ENCODE data around the gene CDH9.

CDH9 gene

GRCh38 chr5:27021471-27021870 lies 16.9 kb downstream of the CDH9 start:
- TF ChIP-seq TAF1 (IDR thresholded peaks at IDR 0.05; ENCODE audit: borderline replicate concordance, insufficient read depth, low read length) (no peak), POLR2AphosphoS5 (IDR thresholded peaks at IDR 0.05; ENCODE audit: low read depth, low read length) (no peak), SIN3A (IDR thresholded peaks at IDR 0.05; ENCODE audit: borderline replicate concordance, insufficient read depth, low read length) (no peak), REST (IDR thresholded peaks at IDR 0.05; ENCODE audit: insufficient read depth in 1 of 2, low read depth in 2 of 2, low read length in 2 of 2) (no peak), FOXP2 (optimal IDR thresholded peaks at IDR 0.05; ENCODE audit: borderline replicate concordance, extremely low read depth, extremely low read length, insufficient read depth) (no peak)

- TF ChIP-seq TAF1 (IDR thresholded peaks at IDR 0.05; ENCODE audit: borderline replicate concordance, insufficient read depth, low read length): no peak
- no peak for TF ChIP-seq REST (IDR thresholded peaks at IDR 0.05; ENCODE audit: insufficient read depth in 1 of 2, low read depth in 2 of 2, low read length in 2 of 2)
- no peak for TF ChIP-seq SIN3A (IDR thresholded peaks at IDR 0.05; ENCODE audit: borderline replicate concordance, insufficient read depth, low read length)
- no peak for TF ChIP-seq FOXP2 (optimal IDR thresholded peaks at IDR 0.05; ENCODE audit: borderline replicate concordance, extremely low read depth, extremely low read length, insufficient read depth)
- TF ChIP-seq POLR2AphosphoS5 (IDR thresholded peaks at IDR 0.05; ENCODE audit: low read depth, low read length): no peak
These were observed 17.4 kb downstream of the CDH9 start for GRCh38 chr5:27020973-27021372.

GRCh38 chr5:27015758-27016157 lies 22.6 kb downstream of the CDH9 start:
- TF ChIP-seq REST (IDR thresholded peaks at IDR 0.05; ENCODE audit: insufficient read depth in 1 of 2, low read depth in 2 of 2, low read length in 2 of 2): no peak
- no peak for TF ChIP-seq TAF1 (IDR thresholded peaks at IDR 0.05; ENCODE audit: borderline replicate concordance, insufficient read depth, low read length)
- no peak for TF ChIP-seq FOXP2 (optimal IDR thresholded peaks at IDR 0.05; ENCODE audit: borderline replicate concordance, extremely low read depth, extremely low read length, insufficient read depth)
- no peak for TF ChIP-seq SIN3A (IDR thresholded peaks at IDR 0.05; ENCODE audit: borderline replicate concordance, insufficient read depth, low read length)
- TF ChIP-seq POLR2AphosphoS5 (IDR thresholded peaks at IDR 0.05; ENCODE audit: low read depth, low read length): no peak

- TF ChIP-seq POLR2AphosphoS5 (IDR thresholded peaks at IDR 0.05; ENCODE audit: low read depth, low read length) (no peak), FOXP2 (optimal IDR thresholded peaks at IDR 0.05; ENCODE audit: borderline replicate concordance, extremely low read depth, extremely low read length, insufficient read depth) (no peak), TAF1 (IDR thresholded peaks at IDR 0.05; ENCODE audit: borderline replicate concordance, insufficient read depth, low read length) (no peak), SIN3A (IDR thresholded peaks at IDR 0.05; ENCODE audit: borderline replicate concordance, insufficient read depth, low read length) (no peak), REST (IDR thresholded peaks at IDR 0.05; ENCODE audit: insufficient read depth in 1 of 2, low read depth in 2 of 2, low read length in 2 of 2) (no peak)
These were observed 27.1 kb downstream of the CDH9 start for GRCh38 chr5:27011274-27011673.

GRCh38 chr5:27010646-27011045 lies 27.7 kb downstream of the CDH9 start:
- TF ChIP-seq POLR2AphosphoS5 (IDR thresholded peaks at IDR 0.05; ENCODE audit: low read depth, low read length): no peak
- TF ChIP-seq FOXP2 (optimal IDR thresholded peaks at IDR 0.05; ENCODE audit: borderline replicate concordance, extremely low read depth, extremely low read length, insufficient read depth): no peak
- no peak for TF ChIP-seq REST (IDR thresholded peaks at IDR 0.05; ENCODE audit: insufficient read depth in 1 of 2, low read depth in 2 of 2, low read length in 2 of 2)

Measured in PFSK-1 (cell line).